HEK293 (cell line): ENCODE data around the gene SNTA1.

Source experiments
- INSM2 ChIP-seq: fragments of 450-650 bp; formaldehyde crosslinking; IDR thresholded peaks from 2 replicates; pipeline ENCODE4 v1.5.1; 2016; ENCODE audit warnings: missing biosample characterization, missing genetic modification characterization
- PATZ1 ChIP-seq: fragments of 450-650 bp; formaldehyde crosslinking; IDR thresholded peaks from 2 replicates; pipeline ENCODE4 v1.5.1; 2016; ENCODE audit warnings: missing biosample characterization, missing genetic modification characterization
- SP7 ChIP-seq: fragments of 450-650 bp; formaldehyde crosslinking; IDR thresholded peaks from 2 replicates; pipeline ENCODE4 v1.5.1; 2016; ENCODE audit warnings: missing biosample characterization, missing genetic modification characterization
- ZBTB20 ChIP-seq: fragments of 450-650 bp; formaldehyde crosslinking; IDR thresholded peaks from 2 replicates; pipeline ENCODE4 v1.5.1; 2016; ENCODE audit warnings: missing biosample characterization, missing genetic modification characterization
- ZBTB7A ChIP-seq: fragments of 450-650 bp; formaldehyde crosslinking; IDR thresholded peaks from 2 replicates; pipeline ENCODE4 v1.5.1; 2016; ENCODE audit warnings: low read depth, missing biosample characterization, missing genetic modification characterization
- ZNF514 ChIP-seq: fragments of 450-650 bp; formaldehyde crosslinking; IDR thresholded peaks from 2 replicates; pipeline ENCODE4 v1.5.1; 2016; ENCODE audit warnings: missing biosample characterization, missing genetic modification characterization
- ZNF558 ChIP-seq: fragments of 450-650 bp; formaldehyde crosslinking; IDR thresholded peaks from 2 replicates; pipeline ENCODE4 v1.5.1; 2016; ENCODE audit warnings: missing biosample characterization, missing genetic modification characterization
- ZSCAN18 ChIP-seq: fragments of 450-650 bp; formaldehyde crosslinking; IDR thresholded peaks from 2 replicates; pipeline ENCODE4 v1.5.1; 2016; ENCODE audit warnings: missing biosample characterization, missing genetic modification characterization

GRCh38 chr20:33481431-33481941 is 37.9 kb upstream of the SNTA1 start:
- no peak for TF ChIP-seq ZBTB7A (tag by site-specific recombination)
- no peak for TF ChIP-seq ZBTB20
- no peak for TF ChIP-seq ZNF558 (tag by site-specific recombination)
- no peak for TF ChIP-seq ZNF514 (tag by site-specific recombination)
- no peak for TF ChIP-seq ZSCAN18 (tag by site-specific recombination)
- TF ChIP-seq INSM2 (tag by site-specific recombination) = no peak
- TF ChIP-seq SP7 (tag by site-specific recombination) = no peak
- no peak for TF ChIP-seq PATZ1 (tag by site-specific recombination)
